Suppressor macrophage treated with lipopolysaccharide for 4 hours (primary cell): ENCODE results near the gene CLHC1.
A peak's percentile ranks its signal among the peaks of the same experiment; 100 is the strongest.
"Not testable (repeated sequence)": the region's sequence is repeated elsewhere in the genome, so short reads cannot be mapped to it uniquely, and the experiment has no call there.

Experiments
- DNase-seq: peaks from one replicate; pipeline ENCODE4 v3.0.0-alpha.2; 2020

Gene CLHC1

GRCh38 chr2:55231546-55232083 lies 478 bp downstream of the CLHC1 start:
- DNase-seq, result peak; percentile 20

- no peak for DNase-seq
These were observed 1.5 kb downstream of the CLHC1 start for GRCh38 chr2:55230551-55230950.

- DNase-seq, result no peak
These were observed 2.9 kb downstream of the CLHC1 start for GRCh38 chr2:55229221-55229620.

GRCh38 chr2:55228226-55228563 lies 3.9 kb downstream of the CLHC1 start:
- DNase-seq, result no peak

- DNase-seq, result peak; percentile 56
These were observed 4.5 kb downstream of the CLHC1 start for GRCh38 chr2:55227437-55228225.

- no peak for DNase-seq
These were observed 6.5 kb downstream of the CLHC1 start for GRCh38 chr2:55225481-55226020.

GRCh38 chr2:55224761-55225261 lies 7.3 kb downstream of the CLHC1 start:
- DNase-seq, result no peak

- no peak for DNase-seq
These were observed 7.9 kb downstream of the CLHC1 start for GRCh38 chr2:55223958-55224760.

- no peak for DNase-seq
These were observed 18.3 kb downstream of the CLHC1 start for GRCh38 chr2:55213822-55214221.

GRCh38 chr2:55204950-55205349 lies 27.1 kb downstream of the CLHC1 start:
- no peak for DNase-seq

- no peak for DNase-seq
These were observed 27.6 kb downstream of the CLHC1 start for GRCh38 chr2:55204536-55204935.

- DNase-seq, result no peak
These were observed 31.7 kb downstream of the CLHC1 start for GRCh38 chr2:55200416-55200815.

- no peak for DNase-seq
These were observed 35.6 kb downstream of the CLHC1 start for GRCh38 chr2:55196526-55196925.

GRCh38 chr2:55191888-55192287 lies 40.2 kb downstream of the CLHC1 start:
- not testable (repeated sequence) for DNase-seq

- DNase-seq, result not testable (repeated sequence)
These were observed 45.3 kb downstream of the CLHC1 start for GRCh38 chr2:55186837-55187236.

GRCh38 chr2:55180374-55180773 lies 51.7 kb downstream of the CLHC1 start:
- DNase-seq, result no peak

- no peak for DNase-seq
These were observed 56.0 kb downstream of the CLHC1 start for GRCh38 chr2:55176094-55176415.

GRCh38 chr2:55175254-55176093 lies 56.6 kb downstream of the CLHC1 start:
- DNase-seq, result peak; percentile 68

- DNase-seq, result no peak
These were observed 58.5 kb downstream of the CLHC1 start for GRCh38 chr2:55173438-55174054.

- DNase-seq, result no peak
These were observed 62.2 kb downstream of the CLHC1 start for GRCh38 chr2:55169915-55170314.

GRCh38 chr2:55169359-55169758 lies 62.7 kb downstream of the CLHC1 start:
- DNase-seq, result no peak
